ENCODE measurements around the gene JMJD8.

GRCh38 chr16:679814-680624, 4.1 kb downstream of the JMJD8 start, which contains the start of gene STUB1:
- no peak for TF ChIP-seq CTCF (conservative IDR thresholded peaks at IDR 0.05 in 1 of 2, IDR thresholded peaks at IDR 0.05 in 1 of 2; ENCODE audit: low read depth in 1 of 2, low read length in 2 of 2)
- no peak for TF ChIP-seq EZH2 (IDR thresholded peaks at IDR 0.05; ENCODE audit: low read length, missing control alignments)
